HL-60 (cell line): ENCODE measurements around the gene PAH.

ENCODE experiments used
- GABPA ChIP-seq: IDR thresholded peaks from 2 replicates; pipeline ENCODE4 v1.6.1; 2012; ENCODE audit warnings: low read depth
- POLR2AphosphoS5 ChIP-seq: IDR thresholded peaks from 2 replicates; pipeline ENCODE4 v1.6.1; 2012; ENCODE audit warnings: low read depth
- SPI1 ChIP-seq: IDR thresholded peaks from 2 replicates; pipeline ENCODE4 v1.6.1; 2012; ENCODE audit warnings: low read depth, mild to moderate bottlenecking, borderline replicate concordance
- TF ChIP-seq, protein P1 (sequence below): IDR thresholded peaks from one replicate; pipeline ENCODE4 v1.5.1; 2011; ENCODE audit warnings: low read length, control low read depth, inconsistent platforms; ENCODE audit not compliant: insufficient read depth
- TF ChIP-seq, protein P2 (sequence below): IDR thresholded peaks from 2 replicates; pipeline ENCODE4 v1.6.1; 2012; ENCODE audit warnings: low read depth; ENCODE audit not compliant: insufficient replicate concordance

DNA sequence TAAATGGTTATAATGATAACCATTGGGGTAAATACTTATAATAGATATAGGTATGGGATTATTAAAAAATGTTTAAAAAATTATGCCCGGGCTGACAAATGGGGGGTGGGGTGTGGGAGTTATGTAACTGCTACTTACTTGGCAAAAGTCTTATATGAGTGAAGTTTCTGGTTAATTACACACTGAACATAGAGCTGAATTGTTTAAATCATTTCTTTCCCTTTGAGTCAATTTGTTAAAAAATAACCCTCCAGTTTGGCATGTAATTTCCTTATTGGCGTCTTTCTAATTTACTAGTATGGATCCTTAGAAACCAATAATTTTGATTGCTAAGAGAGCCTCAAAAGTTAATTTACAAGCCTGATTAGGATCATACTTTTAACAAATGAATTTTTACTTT, 16.7 kb downstream of the PAH start:
- TF ChIP-seq, protein P1, sequence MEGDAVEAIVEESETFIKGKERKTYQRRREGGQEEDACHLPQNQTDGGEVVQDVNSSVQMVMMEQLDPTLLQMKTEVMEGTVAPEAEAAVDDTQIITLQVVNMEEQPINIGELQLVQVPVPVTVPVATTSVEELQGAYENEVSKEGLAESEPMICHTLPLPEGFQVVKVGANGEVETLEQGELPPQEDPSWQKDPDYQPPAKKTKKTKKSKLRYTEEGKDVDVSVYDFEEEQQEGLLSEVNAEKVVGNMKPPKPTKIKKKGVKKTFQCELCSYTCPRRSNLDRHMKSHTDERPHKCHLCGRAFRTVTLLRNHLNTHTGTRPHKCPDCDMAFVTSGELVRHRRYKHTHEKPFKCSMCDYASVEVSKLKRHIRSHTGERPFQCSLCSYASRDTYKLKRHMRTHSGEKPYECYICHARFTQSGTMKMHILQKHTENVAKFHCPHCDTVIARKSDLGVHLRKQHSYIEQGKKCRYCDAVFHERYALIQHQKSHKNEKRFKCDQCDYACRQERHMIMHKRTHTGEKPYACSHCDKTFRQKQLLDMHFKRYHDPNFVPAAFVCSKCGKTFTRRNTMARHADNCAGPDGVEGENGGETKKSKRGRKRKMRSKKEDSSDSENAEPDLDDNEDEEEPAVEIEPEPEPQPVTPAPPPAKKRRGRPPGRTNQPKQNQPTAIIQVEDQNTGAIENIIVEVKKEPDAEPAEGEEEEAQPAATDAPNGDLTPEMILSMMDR = no peak
- TF ChIP-seq, protein P2, sequence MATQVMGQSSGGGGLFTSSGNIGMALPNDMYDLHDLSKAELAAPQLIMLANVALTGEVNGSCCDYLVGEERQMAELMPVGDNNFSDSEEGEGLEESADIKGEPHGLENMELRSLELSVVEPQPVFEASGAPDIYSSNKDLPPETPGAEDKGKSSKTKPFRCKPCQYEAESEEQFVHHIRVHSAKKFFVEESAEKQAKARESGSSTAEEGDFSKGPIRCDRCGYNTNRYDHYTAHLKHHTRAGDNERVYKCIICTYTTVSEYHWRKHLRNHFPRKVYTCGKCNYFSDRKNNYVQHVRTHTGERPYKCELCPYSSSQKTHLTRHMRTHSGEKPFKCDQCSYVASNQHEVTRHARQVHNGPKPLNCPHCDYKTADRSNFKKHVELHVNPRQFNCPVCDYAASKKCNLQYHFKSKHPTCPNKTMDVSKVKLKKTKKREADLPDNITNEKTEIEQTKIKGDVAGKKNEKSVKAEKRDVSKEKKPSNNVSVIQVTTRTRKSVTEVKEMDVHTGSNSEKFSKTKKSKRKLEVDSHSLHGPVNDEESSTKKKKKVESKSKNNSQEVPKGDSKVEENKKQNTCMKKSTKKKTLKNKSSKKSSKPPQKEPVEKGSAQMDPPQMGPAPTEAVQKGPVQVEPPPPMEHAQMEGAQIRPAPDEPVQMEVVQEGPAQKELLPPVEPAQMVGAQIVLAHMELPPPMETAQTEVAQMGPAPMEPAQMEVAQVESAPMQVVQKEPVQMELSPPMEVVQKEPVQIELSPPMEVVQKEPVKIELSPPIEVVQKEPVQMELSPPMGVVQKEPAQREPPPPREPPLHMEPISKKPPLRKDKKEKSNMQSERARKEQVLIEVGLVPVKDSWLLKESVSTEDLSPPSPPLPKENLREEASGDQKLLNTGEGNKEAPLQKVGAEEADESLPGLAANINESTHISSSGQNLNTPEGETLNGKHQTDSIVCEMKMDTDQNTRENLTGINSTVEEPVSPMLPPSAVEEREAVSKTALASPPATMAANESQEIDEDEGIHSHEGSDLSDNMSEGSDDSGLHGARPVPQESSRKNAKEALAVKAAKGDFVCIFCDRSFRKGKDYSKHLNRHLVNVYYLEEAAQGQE = no peak
- TF ChIP-seq POLR2AphosphoS5 (no peak), GABPA (no peak), SPI1 (no peak)
